ENCODE measurements around the gene MAT2A.
"Not testable (repeated sequence)": the region's sequence is repeated elsewhere in the genome, so short reads cannot be mapped to it uniquely, and the experiment has no call there.

The MAT2A gene

GRCh38 chr2:85524336-85524908, 14.5 kb upstream of the MAT2A start:
- no peak for DNase-seq (ENCODE audit: low read depth)

GRCh38 chr2:85525029-85525428, 13.9 kb upstream of the MAT2A start:
- no peak for DNase-seq (ENCODE audit: low read depth)

- no peak for DNase-seq (ENCODE audit: low read depth)
These were observed 13.4 kb upstream of the MAT2A start for GRCh38 chr2:85525567-85525966.

GRCh38 chr2:85527787-85528186, 11.2 kb upstream of the MAT2A start:
- DNase-seq (ENCODE audit: low read depth), result no peak

- DNase-seq (ENCODE audit: low read depth), result no peak
These were observed 10.6 kb upstream of the MAT2A start for GRCh38 chr2:85528355-85528754.

GRCh38 chr2:85529809-85530208, 9.2 kb upstream of the MAT2A start:
- no peak for DNase-seq (ENCODE audit: low read depth)

- DNase-seq (ENCODE audit: low read depth), result no peak
These were observed 7.4 kb upstream of the MAT2A start for GRCh38 chr2:85531589-85531988.

- DNase-seq (ENCODE audit: low read depth), result no peak
These were observed 4.9 kb upstream of the MAT2A start for GRCh38 chr2:85534099-85534498.

- no peak for DNase-seq (ENCODE audit: low read depth)
These were observed 4.1 kb upstream of the MAT2A start for GRCh38 chr2:85534881-85535280.

GRCh38 chr2:85536479-85536878, 2.5 kb upstream of the MAT2A start:
- DNase-seq (ENCODE audit: low read depth), result no peak

GRCh38 chr2:85537600-85538506, 1.1 kb upstream of the MAT2A start:
- peak; percentile 34 for DNase-seq (ENCODE audit: low read depth)

- DNase-seq (ENCODE audit: low read depth), result peak; percentile 69
These were observed 579 bp downstream of the MAT2A start for GRCh38 chr2:85539361-85540132.

- DNase-seq (ENCODE audit: low read depth), result no peak
These were observed 1.2 kb downstream of the MAT2A start for GRCh38 chr2:85540133-85540648.

- DNase-seq (ENCODE audit: low read depth), result no peak
These were observed 2.3 kb downstream of the MAT2A start for GRCh38 chr2:85541262-85541661.

GRCh38 chr2:85541753-85542457, 2.9 kb downstream of the MAT2A start:
- DNase-seq (ENCODE audit: low read depth), result no peak

- DNase-seq (ENCODE audit: low read depth), result no peak
These were observed 3.8 kb downstream of the MAT2A start for GRCh38 chr2:85542777-85543176.

GRCh38 chr2:85544254-85544691, 5.3 kb downstream of the MAT2A start:
- DNase-seq (ENCODE audit: low read depth), result not testable (repeated sequence)

GRCh38 chr2:85544915-85545779, 6.2 kb downstream of the MAT2A start:
- DNase-seq (ENCODE audit: low read depth), result not testable (repeated sequence)

GRCh38 chr2:85545780-85546240, 6.8 kb downstream of the MAT2A start:
- no peak for DNase-seq (ENCODE audit: low read depth)

- DNase-seq (ENCODE audit: low read depth), result no peak
These were observed 8.3 kb downstream of the MAT2A start for GRCh38 chr2:85547089-85547858.

Data from activated T-cell treated with anti-CD3 and anti-CD28 coated beads for 48 hours (primary cell).